GM13976 (cell line): Measurements from ENCODE around the gene FBXO45.

ENCODE experiments used
- DNase-seq: peaks from one replicate; pipeline ENCODE4 v3.0.0; 2012; ENCODE audit warnings: low spot score
- in situ Hi-C: fragments of 300-500 bp; cut with MboI; formaldehyde crosslinking; loops from one replicate; pipeline ENCODE4 v1.12.0; 2022; ENCODE audit warnings: low sequenced_read_pairs, mixed read lengths, inconsistent platforms; ENCODE audit not compliant: unreplicated experiment
- TF ChIP-seq, protein P1 (sequence below): IDR thresholded peaks from 2 replicates; pipeline ENCODE4 v1.5.1; 2012; ENCODE audit warnings: borderline replicate concordance, mild to moderate bottlenecking; ENCODE audit not compliant: insufficient read depth; ENCODE audit errors: extremely low read depth, missing control alignments, control extremely low read depth

FBXO45 gene

DNA sequence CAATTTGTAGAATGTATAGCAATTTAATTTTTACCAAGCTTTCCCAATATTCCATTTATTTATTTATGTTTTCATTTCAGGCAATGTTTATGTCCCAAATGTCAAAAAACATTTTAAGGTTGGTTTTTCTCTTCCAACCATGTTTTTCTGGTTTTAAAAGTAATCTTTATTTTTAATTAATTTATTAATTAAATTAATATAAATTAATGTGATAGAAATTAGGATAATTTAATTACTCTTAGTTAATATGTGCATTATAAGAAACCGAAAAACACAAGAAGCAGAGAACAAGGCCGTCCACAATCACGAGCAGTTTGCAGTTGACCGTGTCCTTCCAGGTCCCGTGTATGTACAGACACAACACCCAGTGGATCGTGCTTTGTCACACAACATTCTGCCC, 34.2 kb downstream of the FBXO45 start:
- in situ Hi-C loops = loop anchor here (10.0 kb wide), 1 partner anchor 82 kb away; no protein-coding TSS in a partner anchor
- no peak for DNase-seq
- TF ChIP-seq, protein P1, sequence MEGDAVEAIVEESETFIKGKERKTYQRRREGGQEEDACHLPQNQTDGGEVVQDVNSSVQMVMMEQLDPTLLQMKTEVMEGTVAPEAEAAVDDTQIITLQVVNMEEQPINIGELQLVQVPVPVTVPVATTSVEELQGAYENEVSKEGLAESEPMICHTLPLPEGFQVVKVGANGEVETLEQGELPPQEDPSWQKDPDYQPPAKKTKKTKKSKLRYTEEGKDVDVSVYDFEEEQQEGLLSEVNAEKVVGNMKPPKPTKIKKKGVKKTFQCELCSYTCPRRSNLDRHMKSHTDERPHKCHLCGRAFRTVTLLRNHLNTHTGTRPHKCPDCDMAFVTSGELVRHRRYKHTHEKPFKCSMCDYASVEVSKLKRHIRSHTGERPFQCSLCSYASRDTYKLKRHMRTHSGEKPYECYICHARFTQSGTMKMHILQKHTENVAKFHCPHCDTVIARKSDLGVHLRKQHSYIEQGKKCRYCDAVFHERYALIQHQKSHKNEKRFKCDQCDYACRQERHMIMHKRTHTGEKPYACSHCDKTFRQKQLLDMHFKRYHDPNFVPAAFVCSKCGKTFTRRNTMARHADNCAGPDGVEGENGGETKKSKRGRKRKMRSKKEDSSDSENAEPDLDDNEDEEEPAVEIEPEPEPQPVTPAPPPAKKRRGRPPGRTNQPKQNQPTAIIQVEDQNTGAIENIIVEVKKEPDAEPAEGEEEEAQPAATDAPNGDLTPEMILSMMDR = no peak

DNA sequence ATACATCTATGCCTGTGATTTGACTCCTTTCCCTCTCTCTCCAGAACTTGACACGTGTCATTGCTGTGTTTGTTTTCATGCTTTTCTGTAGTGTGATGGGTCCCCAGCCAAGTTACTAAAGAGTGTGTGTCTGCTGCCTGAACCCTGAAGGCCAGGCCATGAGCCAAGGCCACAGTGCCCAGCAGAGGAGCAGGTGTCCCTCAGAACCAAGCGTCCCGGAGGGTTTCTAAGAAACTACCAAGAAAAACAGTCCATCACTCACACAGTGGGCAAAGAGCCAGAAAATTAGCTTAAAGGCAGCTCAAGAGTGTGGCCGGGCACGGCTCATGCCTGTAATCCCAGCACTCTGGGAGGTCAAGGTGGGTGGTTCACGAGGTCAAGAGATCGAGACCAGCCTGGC, 35.2 kb downstream of the FBXO45 start:
- TF ChIP-seq, protein P1 = no peak
- no peak for DNase-seq
- in situ Hi-C loops = loop anchor here (10.0 kb wide), 1 partner anchor 81 kb away; no protein-coding TSS in a partner anchor

DNA sequence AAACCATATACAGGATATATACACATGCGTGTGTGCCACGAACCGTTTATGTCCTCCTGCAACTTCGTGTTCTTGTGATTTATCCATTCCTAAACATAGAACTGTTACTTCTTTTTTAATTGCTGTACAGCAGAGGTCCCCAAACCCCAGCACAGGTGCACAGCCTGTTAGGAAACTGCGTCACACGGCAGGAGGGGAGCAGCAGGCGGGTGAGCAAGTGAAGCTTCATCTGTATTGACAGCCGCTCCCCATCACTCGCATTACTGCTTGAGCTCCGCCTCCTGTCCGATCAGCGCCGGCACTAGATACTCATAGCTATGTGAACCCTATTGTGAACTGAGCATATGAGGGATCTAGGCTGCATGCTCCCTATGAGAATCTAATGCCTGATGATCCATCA, 36.1 kb downstream of the FBXO45 start:
- DNase-seq = peak; percentile 58
- TF ChIP-seq, protein P1 = no peak
- in situ Hi-C loops = loop anchor here (10.0 kb wide), 1 partner anchor 80 kb away; no protein-coding TSS in a partner anchor

DNA sequence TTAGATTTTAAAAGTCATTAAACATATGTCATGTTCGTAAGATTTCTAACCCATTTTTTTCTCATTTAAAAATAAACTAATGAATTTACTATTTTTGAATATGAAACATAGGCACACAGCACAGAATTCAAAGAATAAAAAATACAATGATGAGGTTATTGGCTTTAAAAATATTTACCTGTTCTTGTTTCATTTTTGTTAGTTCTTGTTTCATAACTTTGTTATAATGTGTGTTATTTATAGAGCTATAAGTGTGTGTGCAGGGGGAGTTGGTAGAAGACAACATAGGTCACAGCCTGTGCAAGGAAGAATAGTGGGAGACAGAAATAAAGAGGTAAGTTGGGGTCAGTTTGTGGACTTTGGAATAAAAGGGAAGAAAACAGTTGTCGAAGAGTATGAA, 40.2 kb downstream of the FBXO45 start:
- DNase-seq = no peak
- in situ Hi-C loops = loop anchor here (10.0 kb wide), 1 partner anchor 76 kb away; no protein-coding TSS in a partner anchor
- TF ChIP-seq, protein P1 = no peak

DNA sequence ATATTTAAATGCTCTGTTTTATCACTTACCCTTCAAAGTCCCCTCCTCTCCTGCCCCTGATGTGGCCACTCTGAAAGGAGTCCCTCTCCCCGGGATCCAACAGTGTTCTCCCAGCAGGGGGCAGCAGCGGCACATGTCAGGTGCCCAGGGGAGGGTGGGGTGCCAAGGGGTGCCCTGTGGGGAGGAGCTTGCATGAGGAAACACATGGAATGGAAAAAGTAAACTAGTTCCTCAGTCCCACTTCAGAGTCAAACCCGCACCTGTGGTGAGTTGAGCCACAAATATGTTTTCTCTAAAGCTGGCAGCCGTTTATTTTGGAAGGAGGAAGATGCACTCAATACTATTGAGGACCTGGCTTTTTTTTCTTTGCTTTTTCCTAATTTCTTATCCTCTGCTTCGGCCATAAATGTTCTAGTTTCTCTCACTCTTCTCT, 40.9 kb downstream of the FBXO45 start:
- in situ Hi-C loops = loop anchor here (10.0 kb wide), 1 partner anchor 75 kb away; no protein-coding TSS in a partner anchor
- DNase-seq = peak; percentile 88
- TF ChIP-seq, protein P1 = peak; percentile 69

DNA sequence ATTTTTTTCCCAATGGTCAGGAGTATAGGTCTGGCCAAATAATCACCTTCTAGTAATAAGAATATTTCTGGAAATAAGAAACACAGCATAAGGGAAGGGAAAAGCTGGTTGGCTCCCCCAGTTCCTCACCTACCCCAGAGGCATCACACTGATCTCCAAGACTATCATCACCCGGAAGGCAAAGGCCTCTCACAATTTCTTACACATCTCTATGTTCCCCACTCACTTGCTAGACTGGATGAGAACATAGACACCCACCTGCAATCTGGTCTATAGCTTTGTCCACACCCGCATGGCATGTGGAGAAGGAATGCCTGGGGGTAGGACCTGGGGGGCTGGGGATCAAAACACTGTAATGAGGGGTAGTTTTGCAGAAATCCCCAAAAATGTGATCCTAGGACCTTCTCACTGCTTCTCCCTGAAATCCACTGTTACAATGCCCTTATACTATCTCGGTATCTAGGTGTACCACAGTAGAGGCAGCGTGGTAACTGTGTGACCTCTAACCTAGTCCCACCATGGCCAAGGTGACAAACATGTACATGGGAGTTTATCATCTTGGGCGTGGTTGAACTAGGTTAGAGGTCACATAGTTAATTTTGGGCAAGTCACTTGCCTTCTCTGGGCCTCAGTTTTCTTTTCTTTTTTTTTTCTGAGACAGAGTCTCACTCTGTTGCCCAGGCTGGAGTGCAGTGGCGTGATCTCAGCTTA, 41.5 kb downstream of the FBXO45 start:
- DNase-seq = no peak
- in situ Hi-C loops = loop anchor here (10.0 kb wide), 1 partner anchor 75 kb away; no protein-coding TSS in a partner anchor
- TF ChIP-seq, protein P1 = no peak
